DLD1 (cell line): ENCODE measurements around the gene OR2T2.
"Not testable (repeated sequence)": the region's sequence is repeated elsewhere in the genome, so short reads cannot be mapped to it uniquely, and the experiment has no call there.

ENCODE experiments used
- in situ Hi-C: cut with HindIII; loops from 2 replicates; pipeline ENCODE4 v1.10.0; 2017; ENCODE audit warnings: low sequenced_read_pairs

Gene OR2T2

DNA sequence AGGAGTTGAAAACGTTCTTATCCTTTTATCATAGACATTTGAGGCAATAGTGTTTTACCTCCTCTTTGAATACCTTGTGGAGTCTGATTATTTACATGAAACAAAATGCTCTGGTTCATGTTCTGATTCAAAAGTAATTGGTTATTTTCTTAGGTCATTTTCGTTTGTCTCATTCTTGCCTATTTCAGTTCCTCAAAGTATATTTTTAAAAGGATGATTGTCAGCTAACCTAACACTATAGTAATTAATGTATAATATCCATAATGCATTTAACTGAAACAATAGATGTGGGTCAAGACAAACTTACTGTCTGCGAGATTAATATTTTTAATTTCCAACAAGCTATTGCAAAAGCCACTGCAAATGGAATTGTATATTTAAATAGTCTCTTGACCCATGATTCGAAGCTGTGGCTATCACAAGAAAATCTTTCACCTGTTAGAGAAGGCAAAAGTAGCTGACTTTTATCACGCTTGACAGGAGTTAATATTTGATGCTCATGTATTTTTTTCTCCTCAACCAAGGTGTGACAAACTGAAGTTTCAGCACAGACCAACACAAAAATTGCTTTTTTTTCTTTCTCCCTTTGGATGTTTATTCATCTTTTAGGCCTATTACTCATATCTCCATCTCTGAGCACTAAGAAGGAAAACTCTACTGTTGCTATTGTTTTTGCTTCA lies 5.2 kb downstream of the OR2T2 start:
- in situ Hi-C loops = not testable (repeated sequence)

DNA sequence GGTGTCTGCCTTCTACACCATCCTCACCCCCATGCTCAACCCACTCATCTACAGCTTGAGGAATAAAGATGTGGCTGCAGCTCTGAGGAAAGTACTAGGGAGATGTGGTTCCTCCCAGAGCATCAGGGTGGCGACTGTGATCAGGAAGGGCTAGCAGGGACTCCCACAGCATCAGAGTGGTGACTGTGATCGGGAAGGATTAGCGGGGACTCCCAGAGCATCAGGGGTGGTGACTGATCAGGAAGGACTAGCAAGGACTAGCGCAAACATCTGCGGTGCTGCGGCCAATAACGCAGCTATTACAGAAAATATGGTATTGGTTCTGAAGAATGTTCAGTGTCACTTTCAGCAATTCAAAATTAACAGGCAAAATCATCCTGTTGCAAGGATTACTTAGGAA lies 8.2 kb downstream of the OR2T2 start:
- in situ Hi-C loops = not testable (repeated sequence)

DNA sequence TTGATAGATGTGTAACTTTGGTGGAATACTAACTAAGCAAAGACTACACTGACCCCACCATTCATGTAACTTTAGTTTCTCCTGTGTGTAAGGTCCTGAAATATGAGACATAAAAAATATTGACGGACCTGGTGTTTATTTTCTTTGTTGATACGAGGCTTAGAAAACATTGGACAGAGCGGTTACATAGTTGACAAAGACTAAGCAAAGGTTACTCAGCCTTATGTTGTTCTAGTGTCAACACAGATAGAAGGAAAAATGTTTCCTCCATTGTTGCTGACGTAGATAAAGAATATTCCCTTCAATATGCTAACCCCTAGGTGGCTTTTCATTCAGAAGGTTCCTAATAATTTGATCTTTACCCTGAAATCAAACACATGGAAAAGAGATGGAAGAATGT lies 9.6 kb downstream of the OR2T2 start:
- in situ Hi-C loops = not testable (repeated sequence)

DNA sequence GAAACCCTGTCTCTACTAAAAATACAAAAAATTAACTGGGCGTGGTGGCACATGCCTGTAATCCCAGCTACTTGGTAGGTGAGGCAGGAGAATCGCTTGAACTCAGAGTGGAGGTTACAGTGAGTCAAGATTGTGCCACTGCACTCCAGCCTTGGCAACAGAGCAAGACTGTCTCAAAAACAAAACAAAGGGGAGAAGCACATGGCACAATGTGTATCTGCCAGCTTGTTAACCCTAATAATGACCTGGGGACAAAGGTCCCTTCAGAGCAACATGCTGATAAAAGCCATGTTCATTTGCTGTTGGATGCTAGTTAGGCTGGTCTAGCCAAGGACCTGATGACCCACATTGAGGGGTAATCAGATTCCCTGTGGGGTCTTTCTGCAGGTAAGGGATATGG lies 11.2 kb downstream of the OR2T2 start:
- in situ Hi-C loops = not testable (repeated sequence)

DNA sequence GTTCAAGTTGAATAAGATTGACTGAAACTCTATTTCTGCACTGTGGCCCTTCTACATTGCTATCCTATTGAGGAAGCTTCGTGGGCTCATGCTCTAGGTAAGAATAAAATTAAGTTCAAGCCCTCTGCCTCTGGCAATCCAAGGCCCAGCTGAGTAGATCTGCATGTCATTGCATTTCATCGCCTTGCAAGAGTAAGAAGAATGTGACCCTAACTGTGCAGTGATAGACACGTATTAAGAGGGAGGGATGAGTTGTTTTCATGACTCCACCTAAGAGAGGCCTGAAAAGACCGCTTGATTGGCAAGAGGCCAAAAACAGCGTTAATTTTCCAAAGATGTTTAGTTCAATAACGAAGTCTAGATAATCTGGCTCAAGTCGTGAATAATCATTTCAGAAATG lies 13.7 kb downstream of the OR2T2 start:
- in situ Hi-C loops = not testable (repeated sequence)

DNA sequence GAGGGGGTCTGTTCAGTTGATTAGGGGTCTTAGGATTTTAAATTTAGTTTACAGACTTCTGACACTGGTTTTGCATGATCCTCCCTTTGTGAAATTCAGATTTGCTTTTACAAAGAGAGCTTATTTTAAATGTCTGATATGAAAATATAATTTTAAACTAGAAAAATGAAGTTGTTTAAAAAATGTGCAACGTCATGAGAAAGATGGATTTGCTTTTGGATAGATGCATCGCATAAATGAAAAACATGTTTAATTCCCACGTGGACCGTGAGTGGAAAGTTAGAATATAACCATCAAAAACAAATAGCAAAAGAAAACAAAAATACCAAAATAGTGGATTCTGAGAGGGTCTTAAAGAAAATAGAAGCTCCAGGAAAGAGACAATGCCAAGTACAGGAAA lies 25.7 kb downstream of the OR2T2 start:
- in situ Hi-C loops = no loop called here

DNA sequence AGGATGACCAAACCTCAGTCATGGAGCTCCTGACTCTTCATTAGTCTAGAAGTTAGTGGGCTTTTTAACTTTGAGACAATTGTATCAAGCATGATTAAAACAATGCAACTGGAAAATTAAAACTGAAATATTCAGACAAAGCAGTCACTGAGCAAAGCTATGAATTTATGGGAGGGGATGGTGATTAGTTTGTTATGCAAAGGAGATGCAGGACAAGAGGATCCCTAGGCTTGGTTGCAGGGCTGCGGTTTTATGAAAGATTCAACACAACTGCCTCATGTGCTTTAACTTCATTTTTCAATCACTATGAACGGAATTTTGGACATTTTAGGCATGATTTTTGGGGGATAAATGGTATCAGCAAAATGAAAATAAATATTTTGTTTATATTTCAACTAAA lies 26.7 kb downstream of the OR2T2 start:
- in situ Hi-C loops = not testable (repeated sequence)

DNA sequence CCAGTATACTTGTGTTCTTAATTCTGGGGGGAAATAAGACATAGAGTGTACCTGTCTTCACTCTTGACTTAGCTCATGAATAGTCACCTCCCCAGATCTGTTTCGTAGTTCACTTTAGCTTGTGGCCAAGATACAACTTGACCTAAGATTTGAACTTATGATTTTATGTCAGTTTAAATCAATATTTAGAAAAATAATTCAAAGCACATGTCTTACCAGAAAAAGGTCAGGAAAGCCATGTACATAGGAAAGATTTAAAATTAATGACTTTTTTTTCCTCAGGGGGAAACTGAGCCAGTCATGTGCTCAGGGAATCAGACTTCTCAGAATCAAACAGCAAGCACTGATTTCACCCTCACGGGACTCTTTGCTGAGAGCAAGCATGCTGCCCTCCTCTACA lies 27.6 kb downstream of the OR2T2 start, which contains the start of gene OR2T3:
Gene OR2T3 (plus strand): TSS at position 301 of the 400 bp plus-strand sequence. CDS start 0 bp downstream, at position 301.
- in situ Hi-C loops = not testable (repeated sequence)

DNA sequence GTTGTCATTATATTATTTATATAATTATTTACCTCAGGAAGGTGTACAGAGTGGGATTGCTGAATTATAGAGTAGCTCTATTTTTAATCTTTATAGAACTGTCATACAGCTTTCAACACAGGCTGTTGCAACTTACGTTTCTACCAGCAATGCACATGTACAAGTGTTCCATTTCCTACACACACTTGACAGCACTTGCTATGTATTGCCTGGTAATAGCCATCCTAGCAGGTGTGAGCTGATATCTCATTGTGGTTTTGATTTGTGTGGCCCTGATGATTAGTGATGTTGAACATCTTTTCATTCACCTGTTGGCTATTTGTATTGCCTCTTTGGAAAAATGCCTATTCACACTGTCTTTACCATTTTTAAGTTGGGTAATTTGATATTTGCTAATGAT lies 30.2 kb downstream of the OR2T2 start:
- in situ Hi-C loops = not testable (repeated sequence)

DNA sequence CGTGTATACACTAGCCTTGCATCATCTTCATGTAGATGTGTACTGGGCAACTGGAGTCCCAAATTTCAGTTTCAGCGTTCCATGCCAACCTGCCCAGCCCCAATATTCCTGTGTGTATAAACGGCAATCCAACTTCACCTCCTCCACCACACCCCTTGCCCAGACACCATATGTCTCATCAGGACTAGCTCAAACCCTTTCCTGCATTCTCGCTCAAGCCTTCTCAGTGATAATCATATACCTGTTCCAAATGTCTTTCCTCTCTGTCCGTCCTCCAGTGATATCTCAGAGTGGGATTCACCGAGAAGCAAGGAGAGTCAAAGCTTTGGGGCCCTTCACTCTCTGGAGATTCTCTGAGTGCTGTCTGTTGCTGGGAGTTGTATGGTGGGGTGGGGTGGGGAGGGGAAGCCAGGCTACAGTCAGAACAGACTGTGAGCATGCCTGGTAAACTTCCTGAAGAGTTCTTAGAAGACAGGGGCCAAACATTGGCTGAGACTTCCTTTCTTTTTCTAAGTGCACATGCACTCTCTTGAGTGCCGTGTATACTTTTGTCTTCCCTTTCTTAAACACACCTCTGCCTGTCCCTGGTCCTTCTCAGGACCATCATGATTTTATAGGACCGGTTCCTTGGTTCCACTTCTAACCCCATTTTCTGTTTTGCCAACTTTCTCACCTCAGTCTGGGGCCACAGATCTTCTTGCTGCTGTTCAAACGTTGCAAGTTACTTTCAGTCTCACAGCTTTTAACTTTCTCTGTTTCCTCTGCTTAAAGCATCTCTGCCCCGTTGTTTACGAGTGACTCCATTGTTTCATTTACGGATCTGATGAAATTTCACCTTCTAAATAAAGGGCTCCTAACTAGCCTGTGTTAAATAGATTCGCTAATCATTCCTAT lies 36.5 kb downstream of the OR2T2 start:
- in situ Hi-C loops = not testable (repeated sequence)

DNA sequence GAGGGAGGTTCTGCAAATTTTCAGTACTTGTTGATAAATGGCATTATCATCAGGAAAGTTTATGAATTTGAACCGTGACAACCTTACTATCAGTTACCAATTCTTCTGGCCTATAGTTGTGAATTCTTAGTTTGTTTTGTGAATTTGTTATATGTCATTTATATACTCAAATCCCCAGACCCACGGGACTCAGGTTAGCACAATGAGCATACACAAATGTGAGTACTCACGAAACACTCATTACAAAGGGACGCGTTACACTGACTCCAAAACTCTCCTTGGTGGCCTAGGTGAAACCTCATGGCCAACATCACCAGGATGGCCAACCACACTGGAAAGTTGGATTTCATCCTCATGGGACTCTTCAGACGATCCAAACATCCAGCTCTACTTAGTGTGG lies 42.9 kb downstream of the OR2T2 start, which contains the start of gene OR2T5:
Gene OR2T5 (plus strand): TSS at position 301 of the 400 bp plus-strand sequence. CDS start 0 bp downstream, at position 301.
- in situ Hi-C loops = not testable (repeated sequence)

DNA sequence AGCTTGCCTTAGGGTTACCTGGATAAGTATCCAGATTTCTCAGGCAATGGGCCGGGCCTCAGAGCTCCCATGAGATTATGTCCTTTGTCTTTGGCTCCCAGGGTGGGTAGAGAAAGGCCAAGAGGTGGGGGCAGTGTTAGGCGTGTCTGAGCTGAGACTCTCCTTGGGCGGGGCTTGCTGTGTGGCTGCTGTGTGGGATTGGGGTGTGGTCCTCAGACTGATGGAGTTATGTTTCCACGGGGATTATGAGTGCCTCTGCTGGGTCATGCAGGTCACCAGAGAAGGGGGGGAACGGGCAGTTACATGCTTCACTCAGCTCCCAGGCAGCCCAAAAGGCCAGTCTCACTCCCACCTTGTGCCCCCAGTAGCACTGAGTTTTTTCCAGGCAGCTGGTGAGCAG lies 51.2 kb downstream of the OR2T2 start:
- in situ Hi-C loops = not testable (repeated sequence)

DNA sequence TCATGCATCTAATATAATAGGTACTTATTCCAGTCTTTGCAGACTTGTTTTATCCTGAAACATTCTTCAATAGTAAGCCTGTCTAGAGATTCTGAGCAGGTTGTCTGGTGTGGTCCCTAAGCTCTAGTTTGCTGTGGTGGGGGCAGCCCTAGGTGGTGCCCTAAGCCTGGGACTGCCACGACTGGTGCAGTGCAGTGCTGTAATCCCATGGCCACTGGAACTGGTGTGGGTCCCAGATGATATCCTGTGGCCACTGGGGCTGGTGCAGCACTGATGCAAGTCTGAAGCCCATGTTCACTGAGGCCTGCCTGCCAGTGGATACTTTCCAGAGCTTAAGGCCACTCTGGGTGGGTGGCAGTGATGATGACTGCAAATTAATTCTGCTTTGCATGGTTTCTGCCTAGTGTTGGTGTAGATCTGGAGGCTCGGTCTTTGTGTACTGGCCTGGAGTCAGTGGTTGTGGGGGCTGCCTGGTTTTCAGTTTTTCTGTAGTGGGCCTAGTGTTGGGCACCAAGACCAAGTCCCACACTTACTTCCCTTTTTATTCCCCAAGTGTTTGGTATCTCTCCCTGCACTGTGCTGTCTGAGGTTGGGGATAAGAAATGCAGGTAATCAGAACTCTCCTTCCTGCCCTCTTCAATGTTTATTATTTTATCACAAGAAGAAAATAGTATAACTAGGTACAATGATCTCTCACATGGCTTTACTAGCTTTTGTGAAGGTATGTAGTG lies 55.0 kb downstream of the OR2T2 start:
- in situ Hi-C loops = not testable (repeated sequence)
